Fibroblast of skin of abdomen (primary cell): Measurements from ENCODE around the gene OR10G6. TPM values are rescaled to one million over a fixed set of nuclear protein-coding genes. Genes with fewer than 3 reads are reported as not detected.
"Not testable (repeated sequence)": the region's sequence is repeated elsewhere in the genome, so short reads cannot be mapped to it uniquely, and the experiment has no call there.

Source experiments
- DNase-seq: peaks from one replicate; pipeline ENCODE4 v3.0.0-alpha.2; 2013
- polyA plus RNA-seq, 2 experiments: library from polyadenylated mRNA; unstranded; fragments of 120-200 nt; gene quantifications; one replicate each; pipeline ENCODE4 v1.2.1, GENCODE V29; 2013; ENCODE audit not compliant: insufficient read length in 2 of 2

The OR10G6 gene
- not detected for polyA plus RNA-seq (2013, experiment 1 of 2; ENCODE audit: insufficient read length)
- not detected for polyA plus RNA-seq (2013, experiment 2 of 2; ENCODE audit: insufficient read length)

GRCh38 chr11:123995119-123995518, at the start of gene OR10G6:
TSS of gene OR10G6 (minus strand) at chr11:123995161. CDS start at chr11:123995161, 0 bp downstream.
- DNase-seq = no peak

- DNase-seq = no peak
Measured at GRCh38 chr11:124043420-124043819, 48.5 kb upstream of the OR10G6 start.

GRCh38 chr11:124041254-124041653, 46.3 kb upstream of the OR10G6 start, which contains the start of gene OR10G7:
TSS of gene OR10G7 (minus strand) at chr11:124041325. CDS start at chr11:124039001, 2,324 bp downstream.
- DNase-seq = no peak

- no peak for DNase-seq
Measured at GRCh38 chr11:124039557-124039956, 44.6 kb upstream of the OR10G6 start.

- DNase-seq = no peak
Measured at GRCh38 chr11:124036666-124037065, 41.7 kb upstream of the OR10G6 start.

- DNase-seq = no peak
Measured at GRCh38 chr11:124026498-124026897, 31.5 kb upstream of the OR10G6 start, which contains the start of gene OR10G8. TSS of gene OR10G8 (plus strand) at chr11:124026798. CDS start at chr11:124029623, 2,825 bp downstream.

- not testable (repeated sequence) for DNase-seq
Measured at GRCh38 chr11:124015837-124016236, 20.9 kb upstream of the OR10G6 start.

- no peak for DNase-seq
Measured at GRCh38 chr11:124012697-124013096, 17.7 kb upstream of the OR10G6 start, which contains the start of gene OR10G4. TSS of gene OR10G4 (plus strand) at chr11:124012997. CDS start at chr11:124015575, 2,578 bp downstream.

- DNase-seq = no peak
Measured at GRCh38 chr11:123979311-123979710, 15.7 kb downstream of the OR10G6 start.

GRCh38 chr11:123977731-123978347, 17.1 kb downstream of the OR10G6 start, which contains the start of gene OR10S1:
TSS of gene OR10S1 (minus strand) at chr11:123977781. CDS start at chr11:123977664, 117 bp downstream.
- no peak for DNase-seq

- DNase-seq = no peak
Measured at GRCh38 chr11:123976770-123977560, 18.0 kb downstream of the OR10G6 start.

- peak; percentile 69 for DNase-seq
Measured at GRCh38 chr11:123973816-123974215, 21.1 kb downstream of the OR10G6 start.

GRCh38 chr11:123956752-123957151, 38.2 kb downstream of the OR10G6 start:
- DNase-seq = no peak

GRCh38 chr11:123945132-123945531, 49.8 kb downstream of the OR10G6 start:
- DNase-seq = no peak
